G401 (cell line): Measurements from ENCODE around the gene PID1. TPM values are rescaled to one million over a fixed set of nuclear protein-coding genes. Genes with fewer than 3 reads are reported as not detected.
A peak's percentile ranks its signal among the peaks of the same experiment; 100 is the strongest.
"Not testable (repeated sequence)": the region's sequence is repeated elsewhere in the genome, so short reads cannot be mapped to it uniquely, and the experiment has no call there.

Experiments used
- DNase-seq: peaks from one replicate; pipeline ENCODE4 v3.0.0-alpha.2; 2015; ENCODE audit warnings: low spot score
- in situ Hi-C: cut with HindIII; loops from 2 replicates; pipeline ENCODE4 v1.10.0; 2016; ENCODE audit warnings: low sequenced_read_pairs, mixed read lengths
- total RNA-seq: library from RNA; depleted of rRNA; stranded (reverse); fragments of >200 nt; shearing (Covaris generic); gene quantifications from 2 replicates; pipeline ENCODE4 v1.2.3, GENCODE V29; 2014

Gene PID1
- total RNA-seq, 1 experiment from 2014 or later, result not detected

DNA sequence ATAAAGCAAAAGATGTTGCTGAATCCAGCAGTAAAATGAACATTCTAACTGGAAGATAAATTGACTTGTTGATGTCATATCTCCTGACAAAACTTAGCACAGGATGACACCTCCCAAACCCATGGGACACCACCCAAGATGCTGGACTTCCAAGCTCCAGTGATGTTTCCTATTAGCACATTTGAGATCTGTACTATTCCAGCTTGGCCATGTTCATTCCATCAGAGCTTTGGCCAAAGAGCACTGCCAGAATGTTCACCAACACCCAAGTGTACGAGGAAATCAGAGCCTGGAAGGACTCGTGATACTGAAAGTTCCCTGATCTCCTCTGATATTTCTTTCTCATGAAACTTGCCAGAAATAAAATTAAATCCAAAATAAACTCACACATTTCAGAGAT, 44.7 kb downstream of the PID1 start:
- in situ Hi-C loops, result no loop called here
- no peak for DNase-seq

DNA sequence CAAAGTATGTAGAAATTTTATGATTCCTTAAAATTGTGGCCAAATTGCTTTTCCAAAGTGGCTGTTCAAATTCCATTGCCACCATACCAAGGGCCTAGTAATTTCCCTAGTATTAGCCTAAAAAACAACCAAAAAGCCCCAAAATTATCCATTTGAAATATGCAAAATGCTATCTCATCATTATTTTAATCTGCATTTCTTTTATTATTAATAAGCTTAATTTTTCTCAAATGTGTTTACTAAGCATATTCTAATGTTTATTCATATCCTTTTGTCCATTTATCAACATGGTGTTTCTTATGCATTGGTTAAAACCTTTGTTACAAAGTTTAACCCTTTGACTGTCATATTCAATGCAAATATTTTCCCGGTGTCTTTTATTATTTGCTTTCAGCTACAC, 48.0 kb downstream of the PID1 start:
- in situ Hi-C loops, result no loop called here
- DNase-seq, result no peak

DNA sequence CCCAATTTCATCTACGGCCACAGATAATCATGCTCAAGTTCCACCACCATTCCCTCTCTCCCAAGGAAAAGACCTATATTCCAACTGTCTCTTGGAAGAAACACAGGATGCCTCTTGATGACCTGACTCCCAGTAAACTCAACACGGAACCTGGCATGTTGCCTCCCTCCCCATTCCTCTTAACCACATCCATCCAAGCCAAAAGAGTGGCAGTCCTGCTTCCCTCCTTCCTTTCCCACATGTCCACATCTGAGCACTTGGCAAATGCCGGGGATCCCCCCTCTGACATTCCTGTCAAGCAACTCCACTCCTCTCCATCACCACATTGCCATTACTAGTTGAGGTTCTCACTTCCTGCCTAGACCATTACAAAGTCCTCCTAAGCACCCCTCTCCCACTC, 49.4 kb downstream of the PID1 start:
- no peak for DNase-seq
- in situ Hi-C loops, result no loop called here

DNA sequence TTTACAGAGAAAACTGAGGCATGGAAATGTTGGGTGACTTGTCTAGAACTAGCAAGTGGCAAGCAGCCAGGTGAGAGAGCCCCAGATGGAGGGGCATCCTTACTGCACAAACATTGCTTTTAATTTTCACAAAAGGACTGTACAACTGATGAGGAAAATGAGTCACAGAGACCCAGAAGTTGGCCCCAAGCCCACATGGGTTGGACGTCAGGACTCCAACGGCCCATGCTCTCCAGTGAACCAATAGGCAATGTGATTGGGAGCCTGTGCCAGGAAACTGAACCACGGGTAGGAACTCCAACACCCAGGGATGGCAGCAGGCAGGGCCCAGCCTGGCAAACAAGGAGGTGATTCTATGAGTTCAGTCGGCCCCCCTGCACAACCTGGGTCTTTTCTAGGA, 50.8 kb downstream of the PID1 start:
- in situ Hi-C loops, result no loop called here
- DNase-seq, result no peak

DNA sequence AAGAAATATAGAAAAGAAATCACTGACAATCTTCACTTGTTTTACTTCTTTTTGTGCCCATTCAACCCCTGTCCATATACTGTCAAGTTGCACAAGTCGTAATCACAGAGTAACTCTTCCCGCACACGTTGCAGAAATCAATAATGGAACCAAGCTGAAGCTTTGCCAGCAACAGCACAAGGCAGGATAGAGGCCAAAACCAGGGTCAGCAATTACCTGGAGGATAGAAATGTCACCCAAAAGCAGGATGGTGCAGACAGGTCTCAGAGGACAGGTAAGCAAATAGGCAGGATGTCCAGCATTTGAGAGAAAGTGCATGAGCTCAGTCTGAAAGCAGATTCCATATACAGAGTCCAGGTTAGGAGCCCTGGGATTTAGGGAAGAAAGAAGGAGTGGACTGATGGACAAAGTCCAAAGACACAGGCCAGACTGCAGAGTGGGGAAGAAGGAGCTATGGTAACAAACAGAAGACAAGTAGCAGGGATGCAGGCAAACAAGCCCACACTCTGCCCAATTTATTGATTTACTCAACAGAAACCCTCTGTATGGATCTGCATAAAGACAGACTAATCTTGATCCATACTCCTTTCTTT, 52.7 kb downstream of the PID1 start:
- DNase-seq, result no peak
- in situ Hi-C loops, result no loop called here

DNA sequence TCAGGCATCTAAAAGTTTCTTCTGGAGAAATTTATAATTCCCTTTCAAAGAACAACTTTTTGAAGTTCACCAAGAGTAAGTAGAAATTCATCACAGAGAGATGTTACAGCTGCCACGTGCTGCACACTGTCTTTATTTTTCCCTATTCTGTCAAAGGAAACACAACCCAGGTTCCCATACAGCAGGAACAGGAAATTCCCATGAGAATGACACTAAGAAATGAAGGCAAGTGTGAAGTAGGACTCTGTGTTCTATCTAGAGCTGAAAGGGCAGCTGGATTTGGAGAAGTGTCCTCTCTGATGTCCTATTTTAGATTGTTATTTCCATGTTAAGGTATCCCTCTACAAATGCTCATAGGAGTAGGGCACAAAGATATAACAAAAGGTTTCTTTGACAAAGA, 58.8 kb downstream of the PID1 start:
- no peak for DNase-seq
- in situ Hi-C loops, result no loop called here

DNA sequence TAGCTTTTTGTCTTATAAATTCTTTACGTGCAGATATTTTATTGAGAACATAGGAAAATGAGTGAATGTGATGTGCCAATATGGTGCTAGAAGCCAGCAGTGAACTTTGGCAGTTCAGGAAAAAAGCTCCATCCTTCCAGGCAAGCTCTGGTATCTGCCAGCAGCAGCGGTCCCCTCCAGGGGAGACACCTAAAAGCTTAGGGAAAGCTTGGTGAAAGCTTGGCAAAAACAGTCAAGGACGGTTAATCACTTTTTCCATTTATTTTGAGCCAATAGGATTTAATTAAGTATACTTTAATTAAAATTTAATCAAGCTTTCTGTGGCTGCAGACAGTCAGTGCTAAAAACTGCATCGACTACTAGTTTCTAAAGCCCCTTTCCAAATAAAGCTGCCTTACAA, 60.4 kb downstream of the PID1 start:
- in situ Hi-C loops, result no loop called here
- DNase-seq, result no peak

DNA sequence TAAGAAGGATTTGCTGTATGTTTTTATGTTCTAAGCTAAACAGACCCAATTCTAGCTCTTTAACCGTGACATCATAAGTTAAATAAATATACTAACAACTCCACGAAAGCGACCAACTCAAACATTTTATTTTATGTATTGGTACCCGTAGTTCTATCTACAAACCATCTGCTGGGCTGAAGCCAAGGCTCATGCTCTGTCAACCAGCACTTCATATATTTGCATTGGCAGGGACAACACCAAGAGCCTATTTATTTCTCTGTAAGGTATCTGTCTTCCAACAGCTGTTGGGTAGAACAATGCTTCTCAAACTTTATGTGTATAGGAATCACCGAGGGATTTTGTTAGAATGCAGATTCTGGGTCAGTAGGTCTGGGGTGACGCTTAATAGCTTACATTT, 64.5 kb downstream of the PID1 start:
- in situ Hi-C loops, result no loop called here
- DNase-seq, result no peak

DNA sequence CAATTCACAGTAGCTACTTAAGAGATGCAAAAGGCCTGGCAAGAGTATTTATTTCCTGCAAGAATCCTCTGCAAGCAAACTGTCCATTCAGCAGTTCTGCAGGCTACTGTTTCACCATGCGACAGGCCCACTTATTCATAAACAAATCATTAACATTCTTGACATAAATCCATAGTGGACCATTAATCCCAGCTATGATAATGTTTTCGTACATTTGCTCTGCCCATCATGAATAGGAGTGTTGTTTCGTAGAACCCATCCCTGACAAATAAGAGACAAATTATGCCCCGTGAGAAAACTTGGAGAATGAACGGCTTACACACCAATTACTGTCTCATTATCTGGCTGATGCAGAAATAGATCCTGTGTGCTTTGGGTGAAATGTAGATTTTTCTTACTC, 65.4 kb downstream of the PID1 start:
- in situ Hi-C loops, result no loop called here
- DNase-seq, result no peak

DNA sequence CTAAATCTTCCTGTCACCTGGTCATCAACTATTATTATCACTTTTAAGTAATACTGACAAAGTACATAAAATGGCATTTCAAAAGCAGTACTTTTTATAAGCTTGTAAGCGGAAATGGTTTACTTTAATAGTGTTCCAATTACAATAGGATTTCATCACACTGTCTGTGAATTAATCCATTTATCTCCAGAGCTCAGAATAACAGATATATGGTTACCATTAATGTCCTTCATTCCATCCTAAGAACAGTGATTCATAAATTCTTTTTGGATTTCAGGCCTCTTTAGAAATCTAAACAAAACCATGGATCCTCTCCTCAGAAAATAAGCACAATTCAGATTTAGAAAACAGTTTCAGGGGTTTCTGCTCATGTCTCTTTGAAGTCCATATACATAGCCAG, 68.4 kb downstream of the PID1 start:
- DNase-seq, result no peak
- in situ Hi-C loops, result no loop called here

DNA sequence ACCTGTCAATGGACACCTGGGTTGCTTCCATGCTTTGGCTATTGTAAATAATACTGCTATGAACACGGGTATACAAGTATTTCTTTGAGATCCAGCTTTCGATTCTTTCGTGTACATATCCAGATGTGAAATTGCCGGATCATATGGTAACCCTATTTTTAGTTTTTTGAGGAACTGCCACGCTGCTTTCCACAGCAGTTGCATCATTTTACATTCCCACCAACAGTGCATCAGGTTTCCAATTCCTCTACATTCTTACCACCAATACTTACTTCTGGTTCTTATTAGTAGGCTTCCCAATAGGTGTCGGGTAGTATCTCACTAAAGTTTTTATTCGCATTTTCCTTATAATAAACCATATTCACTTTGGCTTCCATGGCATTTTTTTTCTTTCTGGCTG, 69.6 kb downstream of the PID1 start:
- DNase-seq, result no peak
- in situ Hi-C loops, result no loop called here

DNA sequence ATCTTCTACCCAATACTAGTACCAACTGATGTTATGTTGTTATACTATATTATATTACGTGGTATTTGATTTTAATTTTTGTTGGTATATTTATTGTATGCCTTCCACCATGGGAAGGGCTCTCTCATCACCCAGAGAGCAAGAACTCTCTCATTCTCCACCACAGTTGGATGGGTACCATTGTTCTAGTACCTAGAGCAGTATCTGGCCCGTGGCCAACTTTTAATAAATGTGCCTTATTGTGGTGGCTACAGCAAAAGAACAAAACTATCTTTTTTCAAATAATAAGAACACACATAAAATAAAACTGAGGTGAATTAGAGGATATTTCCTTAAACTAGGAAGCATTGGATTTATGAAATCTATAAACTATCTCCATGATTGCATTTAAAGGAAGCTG, 71.8 kb downstream of the PID1 start:
- DNase-seq, result no peak
- in situ Hi-C loops, result no loop called here

DNA sequence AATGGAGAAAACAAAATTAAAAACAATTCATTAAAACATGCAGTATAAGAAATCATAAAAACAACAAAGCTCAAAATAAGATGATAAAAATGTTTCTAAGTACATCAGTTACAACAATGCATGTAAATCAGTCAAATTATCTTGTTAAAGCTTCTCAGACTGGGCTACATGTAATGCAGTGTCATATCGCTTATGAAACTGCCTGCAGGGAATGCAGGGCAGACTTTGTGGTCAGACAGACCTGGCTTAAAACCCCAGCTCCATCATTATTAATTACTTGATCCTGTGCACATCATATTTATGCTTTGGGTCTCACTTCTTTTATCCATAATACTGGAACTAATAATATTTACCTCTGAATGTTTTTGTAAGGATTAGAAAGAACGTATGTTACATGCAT, 74.6 kb downstream of the PID1 start:
- in situ Hi-C loops, result no loop called here
- no peak for DNase-seq

DNA sequence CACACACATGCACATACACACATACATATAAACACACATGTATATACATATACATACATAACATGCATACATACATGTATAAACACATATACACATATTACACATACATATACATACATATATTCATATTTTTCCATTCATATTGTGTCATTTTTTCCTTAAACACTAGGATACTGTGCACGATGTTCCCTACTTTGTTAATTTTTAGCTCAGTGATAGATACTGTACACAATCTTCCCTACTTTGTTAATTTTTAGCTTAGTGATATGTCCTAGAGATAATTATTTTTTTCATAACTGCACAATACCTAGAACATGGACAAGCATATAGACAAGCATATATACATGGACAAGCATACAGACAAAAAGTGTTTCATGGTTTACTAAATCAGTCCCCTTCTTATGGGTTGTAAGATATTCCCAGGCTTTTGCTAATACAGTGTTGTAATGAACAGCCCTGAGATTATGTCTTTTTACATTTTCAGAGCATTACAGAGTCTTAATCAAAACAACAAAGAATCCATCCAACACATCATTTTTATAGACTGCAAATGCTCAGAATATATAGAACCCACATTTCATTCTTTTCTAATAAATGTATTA, 75.6 kb downstream of the PID1 start:
- in situ Hi-C loops, result no loop called here

DNA sequence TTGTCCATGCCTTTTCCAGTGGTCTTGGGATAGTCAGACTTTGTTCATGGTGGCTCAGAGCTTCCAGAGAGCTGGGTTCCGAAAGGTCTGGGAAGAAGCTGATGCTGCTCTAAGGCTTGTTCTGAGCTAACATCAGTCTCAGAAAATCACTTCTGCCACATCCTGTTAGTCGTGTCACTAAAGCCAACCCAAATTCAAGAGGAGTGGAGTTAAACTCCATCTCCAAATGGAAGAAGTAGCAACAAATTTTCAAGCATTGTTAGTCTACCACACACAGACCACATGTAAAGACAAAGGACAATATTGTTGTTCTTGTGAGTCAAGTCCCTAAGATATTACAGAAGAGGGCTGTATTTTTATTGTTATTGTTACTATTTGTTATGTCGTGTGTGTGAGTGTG, 77.8 kb downstream of the PID1 start:
- in situ Hi-C loops, result no loop called here
- DNase-seq, result no peak

More for the DNA sequence above, 75.6 kb downstream of the PID1 start:
- no peak for DNase-seq

DNA sequence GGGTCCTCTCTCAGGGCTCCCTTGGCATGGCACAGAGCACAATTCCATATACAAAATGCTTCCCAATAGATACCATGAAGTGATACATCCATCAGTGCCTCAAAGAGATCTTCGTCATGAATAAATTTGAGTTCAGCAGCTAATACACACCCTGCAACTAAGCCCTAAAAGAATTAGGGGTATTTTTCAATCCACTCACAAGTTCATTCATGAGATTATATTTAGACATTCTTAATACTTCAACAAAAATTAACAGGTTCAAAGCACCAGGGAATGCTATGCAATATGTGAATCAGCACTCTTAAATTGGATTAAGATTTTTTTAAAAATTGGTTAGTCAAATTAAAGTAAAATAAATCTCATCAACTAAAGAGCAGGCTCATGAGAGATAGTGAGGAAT, 79.7 kb downstream of the PID1 start:
- in situ Hi-C loops, result no loop called here
- DNase-seq, result no peak

DNA sequence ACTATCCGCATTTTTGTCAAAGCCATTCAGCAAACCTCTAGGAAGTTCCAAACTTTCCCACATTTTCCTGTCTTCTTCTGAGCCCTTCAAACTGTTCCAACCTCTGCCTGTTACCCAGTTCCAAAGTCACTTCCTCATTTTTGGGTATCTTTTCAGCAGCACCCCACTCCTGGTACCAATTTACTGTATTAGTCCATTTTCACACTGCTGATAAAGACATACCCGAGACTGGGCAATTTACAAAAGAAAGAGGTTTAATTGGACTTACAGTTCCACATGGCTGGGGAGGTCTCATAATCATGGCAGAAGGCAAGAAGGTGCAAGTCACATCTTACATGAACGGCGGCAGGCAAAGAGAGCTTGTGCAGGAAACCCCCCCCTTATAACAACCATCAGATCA, 84.0 kb downstream of the PID1 start:
- in situ Hi-C loops, DNase-seq: not testable (repeated sequence)

DNA sequence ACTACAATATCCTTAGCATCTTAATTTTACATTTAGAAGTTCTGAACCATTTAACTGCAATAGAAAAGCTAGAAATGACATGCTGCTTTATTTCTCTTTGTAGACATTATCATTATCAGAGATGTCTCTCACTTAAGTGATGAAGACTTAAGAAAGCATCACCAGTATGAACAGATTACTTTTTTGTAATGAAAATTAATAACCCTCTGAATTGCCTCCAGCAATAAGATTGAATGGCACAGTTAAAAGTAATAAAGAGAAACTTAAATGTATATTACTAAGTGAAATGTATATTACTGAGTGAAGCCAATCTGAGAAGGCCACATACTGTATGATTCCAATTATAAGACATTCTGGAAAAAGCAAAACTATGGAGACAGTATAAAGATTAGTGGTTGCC, 89.4 kb downstream of the PID1 start:
- in situ Hi-C loops, result no loop called here
- DNase-seq, result no peak

DNA sequence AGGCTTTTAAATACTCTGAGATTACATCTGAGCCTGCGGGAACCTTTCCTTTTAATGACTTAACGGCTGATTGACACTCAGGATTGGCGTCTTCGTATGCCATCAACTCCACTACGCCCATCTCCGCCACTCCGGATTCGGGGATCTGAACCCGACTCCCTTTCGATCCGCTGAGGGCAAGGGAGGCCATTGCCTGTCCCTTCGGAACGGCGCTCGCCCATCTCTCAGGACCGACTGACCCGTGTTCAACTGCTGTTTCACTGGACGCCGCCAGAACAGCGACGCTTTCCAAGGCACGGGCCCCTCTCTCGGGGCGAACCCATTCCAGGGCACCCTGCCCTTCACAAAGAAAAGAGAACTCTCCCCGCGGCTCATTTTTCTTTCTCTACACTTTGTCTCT, 90.4 kb downstream of the PID1 start:
- in situ Hi-C loops, result no loop called here

DNA sequence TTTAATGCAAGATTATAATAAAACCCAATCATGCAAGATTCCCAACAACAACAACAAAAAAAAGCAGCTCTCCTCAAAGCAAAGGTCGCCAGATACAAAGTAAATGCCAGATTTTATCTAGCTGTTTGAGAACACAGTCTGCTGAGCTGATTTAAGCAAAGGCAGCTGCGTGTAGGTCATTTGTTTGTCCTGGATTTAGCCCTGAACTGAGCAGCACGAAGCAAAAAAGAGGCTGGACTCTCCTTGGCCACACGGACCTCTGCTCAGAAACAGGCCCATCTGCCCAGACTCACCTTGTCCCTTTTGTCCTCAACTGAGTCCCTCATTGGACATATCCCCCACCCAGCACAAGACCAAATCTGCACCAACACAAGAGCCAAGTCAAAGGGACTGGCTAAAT, 91.5 kb downstream of the PID1 start:
- DNase-seq, result peak; percentile 9
- in situ Hi-C loops, result no loop called here

More for the DNA sequence above, 90.4 kb downstream of the PID1 start:
- DNase-seq, result no peak

DNA sequence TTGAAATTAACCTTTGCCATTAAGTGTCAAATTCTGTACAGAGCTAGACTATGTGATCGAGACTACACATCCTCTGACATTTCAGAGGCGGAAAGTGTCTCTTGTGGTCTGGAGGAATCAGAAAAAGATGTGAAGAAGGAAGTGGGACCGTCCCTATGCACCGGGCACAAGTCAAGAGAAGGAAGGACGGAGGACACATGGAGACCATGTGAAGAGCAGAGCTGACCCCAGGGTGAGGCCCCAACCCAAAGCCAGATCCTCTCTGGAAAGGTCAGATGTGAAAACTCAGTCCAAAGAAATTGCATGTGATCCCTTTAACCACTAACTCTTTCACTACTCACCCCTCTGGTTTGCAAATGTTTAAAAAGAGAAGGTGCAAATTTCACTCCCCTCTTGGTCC, 92.4 kb downstream of the PID1 start:
- DNase-seq, result no peak
- in situ Hi-C loops, result no loop called here

DNA sequence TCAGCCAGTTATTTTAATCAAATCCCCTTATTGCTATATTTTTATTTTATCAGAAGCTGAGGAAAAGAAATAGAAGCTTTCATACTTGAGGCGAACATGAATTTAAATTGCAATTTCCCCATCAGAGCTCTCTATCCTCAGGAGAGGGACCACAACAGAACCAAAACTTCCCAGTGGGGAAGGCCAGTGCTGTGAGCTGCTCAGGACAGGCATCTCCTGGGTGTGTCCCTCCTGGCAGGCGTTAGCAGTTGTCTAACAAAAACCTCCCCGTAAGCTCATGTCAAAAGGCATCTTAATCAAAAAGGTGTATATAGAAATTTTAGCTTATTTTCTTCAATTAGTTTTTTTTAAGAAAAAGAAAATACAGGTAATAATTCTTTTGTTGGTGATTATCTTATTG, 93.0 kb downstream of the PID1 start:
- DNase-seq, result no peak
- in situ Hi-C loops, result no loop called here
